Activated CD8-positive, alpha-beta T cell treated with anti-CD3 and anti-CD28 coated beads for 36 hours (primary cell): ENCODE measurements around the gene DNMT3L. TPM values are rescaled to one million over a fixed set of nuclear protein-coding genes. Genes with fewer than 3 reads are reported as not detected.

Experiments used
- ATAC-seq: fragments of 200-7000 bp; cut with Tn5 transposase; one replicate; pipeline ENCODE4 v1.10.0; 2021; ENCODE audit warnings: mild to moderate bottlenecking, moderate library complexity
- CTCF ChIA-PET: fragments of 350-600 bp; sonication (Branson Sonifier 250); formaldehyde crosslinking; loops from one replicate; lab custom pipeline; 2021; ENCODE audit warnings: antibody characterized with exemption; lab: Charles Lee
- POLR2A ChIA-PET: fragments of 350-600 bp; sonication (Branson Sonifier 250); formaldehyde crosslinking; loops from one replicate; lab custom pipeline; 2021; ENCODE audit warnings: antibody characterized with exemption; lab: Charles Lee
- DNase-seq: peaks from one replicate; pipeline ENCODE4 v3.0.0-alpha.2; 2020
- H3K27ac Mint-ChIP-seq: one replicate; pipeline ENCODE4 v1.8.0; 2021; ENCODE audit warnings: mild to moderate bottlenecking, mixed read lengths
- H3K27me3 Mint-ChIP-seq: one replicate; pipeline ENCODE4 v1.8.0; 2021; ENCODE audit warnings: mixed read lengths
- H3K36me3 Mint-ChIP-seq: one replicate; pipeline ENCODE4 v1.8.0; 2021; ENCODE audit warnings: low read depth, mixed read lengths
- H3K4me1 Mint-ChIP-seq: one replicate; pipeline ENCODE4 v1.8.0; 2021; ENCODE audit warnings: low read depth, mixed read lengths
- H3K4me3 Mint-ChIP-seq: one replicate; pipeline ENCODE4 v1.8.0; 2021; ENCODE audit warnings: mild to moderate bottlenecking, moderate library complexity, mixed read lengths
- H3K9me3 Mint-ChIP-seq: one replicate; pipeline ENCODE4 v1.8.0; 2021; ENCODE audit warnings: mixed read lengths
- CTCF ChIP-seq: fragments of 200-600 bp; IDR thresholded peaks from one replicate; pipeline ENCODE4 v1.8.0; 2022; ENCODE audit warnings: antibody characterized with exemption, mild to moderate bottlenecking
- intact Hi-C: fragments of 100-400 bp; cut with micrococcal nuclease; formaldehyde crosslinking; loops from one replicate; pipeline ENCODE4 v1.10.0; 2022
- total RNA-seq, 2 experiments: library from RNA; stranded (reverse); gene quantifications; one replicate each; pipeline ENCODE4 v1.2.3, GENCODE V29; 2021

DNMT3L gene
- total RNA-seq, 2 experiments from 2014 or later: not detected

GRCh38 chr21:44295163-44295573 is 33.5 kb upstream of the DNMT3L start:
- no peak for DNase-seq
- no peak for ATAC-seq
- CTCF ChIA-PET: interaction anchor here (1.1 kb wide), 1 partner anchor 41 kb away, joined by 4 read pairs; no protein-coding TSS in a partner anchor
- Mint-ChIP-seq H3K4me3 (no peak overlapping the region), H3K36me3 (peaks cover 3% of the 10 kb centered on the region), H3K27ac (no peak overlapping the region), H3K27me3 (no peaks in the 10 kb centered on the region), H3K9me3 (no peaks in the 10 kb centered on the region), H3K4me1 (peaks cover 27% of the 10 kb centered on the region)
- intact Hi-C loops: no loop called here
- TF ChIP-seq CTCF: no peak
- POLR2A ChIA-PET: no interaction called here

GRCh38 chr21:44294391-44295162 is 32.9 kb upstream of the DNMT3L start:
- Mint-ChIP-seq H3K9me3 (no peaks in the 10 kb centered on the region), H3K36me3 (peaks cover 3% of the 10 kb centered on the region), H3K4me3 (no peak overlapping the region), H3K4me1 (peaks cover 27% of the 10 kb centered on the region), H3K27me3 (no peaks in the 10 kb centered on the region), H3K27ac (no peak overlapping the region)
- CTCF ChIA-PET: interaction anchor here (1.1 kb wide), 1 partner anchor 40 kb away, joined by 4 read pairs; no protein-coding TSS in a partner anchor
- intact Hi-C loops: no loop called here
- no peak for TF ChIP-seq CTCF
- no peak for ATAC-seq
- DNase-seq: peak; percentile 64
- POLR2A ChIA-PET: no interaction called here

- no peaks in the 10 kb centered on the region for H3K9me3 Mint-ChIP-seq
- CTCF ChIA-PET: no interaction called here
- TF ChIP-seq CTCF: no peak
- ATAC-seq: peak; percentile 17
- H3K27ac Mint-ChIP-seq: no peak overlapping the region
- H3K27me3 Mint-ChIP-seq: no peaks in the 10 kb centered on the region
- H3K36me3 Mint-ChIP-seq: no peaks in the 10 kb centered on the region
- no peak overlapping the region for H3K4me3 Mint-ChIP-seq
- peaks cover 21% of the 10 kb centered on the region for H3K4me1 Mint-ChIP-seq
- intact Hi-C loops: no loop called here
- POLR2A ChIA-PET: no interaction called here
- DNase-seq: peak; percentile 42
These were observed 32.0 kb upstream of the DNMT3L start for GRCh38 chr21:44293551-44294231.

- peaks cover 12% of the 10 kb centered on the region for H3K4me1 Mint-ChIP-seq
- no peaks in the 10 kb centered on the region for H3K36me3 Mint-ChIP-seq
- ATAC-seq: no peak
- H3K4me3 Mint-ChIP-seq: no peak overlapping the region
- ChIA-PET CTCF (no interaction called here), POLR2A (no interaction called here)
- no peaks in the 10 kb centered on the region for H3K9me3 Mint-ChIP-seq
- intact Hi-C loops: no loop called here
- no peak for TF ChIP-seq CTCF
- no peak for DNase-seq
- H3K27ac Mint-ChIP-seq: no peak overlapping the region
- H3K27me3 Mint-ChIP-seq: no peaks in the 10 kb centered on the region
These were observed 31.1 kb upstream of the DNMT3L start for GRCh38 chr21:44292812-44293195.
